Skin epidermis (tissue), 12 donors: ENCODE measurements around the gene SPO11.
"Not testable (repeated sequence)": the region's sequence is repeated elsewhere in the genome, so short reads cannot be mapped to it uniquely, and the experiment has no call there.

Source experiments
- H3K27ac ChIP-seq, 21 experiments: fragments of 200-600 bp; sonication (generic) in 11 of 21; one replicate each; pipeline ENCODE4 v1.5.0; 2020; ENCODE audit warnings: mild to moderate bottlenecking in 3 of 21, inconsistent platforms in 2 of 21, moderate library complexity in 2 of 21
- H3K4me3 ChIP-seq, 7 experiments: fragments of 200-600 bp; sonication (generic) in 2 of 7; one replicate each; pipeline ENCODE4 v1.5.0; 2020; ENCODE audit warnings: inconsistent platforms in 2 of 7, mild to moderate bottlenecking in 2 of 7, moderate library complexity in 1 of 7

SPO11 gene

GRCh38 chr20:57332105-57333089 lies 2.8 kb downstream of the SPO11 start:
- Histone ChIP-seq H3K4me3 (no peak overlapping the region), H3K27ac (no peak overlapping the region)

DNA sequence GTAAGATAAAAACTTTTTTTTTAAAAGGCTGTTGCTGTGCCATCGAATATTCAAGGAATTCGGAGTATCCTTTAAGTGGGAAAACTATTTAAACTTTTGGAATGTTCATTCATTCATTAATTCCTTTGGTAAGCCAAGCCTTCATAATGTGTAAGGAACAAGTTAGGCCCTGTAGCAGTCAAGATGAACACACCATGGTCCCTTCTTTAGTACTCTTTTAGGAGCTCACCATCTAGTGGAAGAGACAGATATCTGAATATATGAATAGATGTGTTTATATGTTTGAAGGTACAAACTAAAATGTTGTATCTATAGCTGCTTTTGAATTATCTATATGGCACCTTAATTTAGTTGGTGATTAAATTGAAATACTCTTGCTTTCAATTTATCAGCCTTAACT lies 5.8 kb downstream of the SPO11 start:
- H3K27ac ChIP-seq, result no peak overlapping the region
- no peak overlapping the region for H3K4me3 ChIP-seq

DNA sequence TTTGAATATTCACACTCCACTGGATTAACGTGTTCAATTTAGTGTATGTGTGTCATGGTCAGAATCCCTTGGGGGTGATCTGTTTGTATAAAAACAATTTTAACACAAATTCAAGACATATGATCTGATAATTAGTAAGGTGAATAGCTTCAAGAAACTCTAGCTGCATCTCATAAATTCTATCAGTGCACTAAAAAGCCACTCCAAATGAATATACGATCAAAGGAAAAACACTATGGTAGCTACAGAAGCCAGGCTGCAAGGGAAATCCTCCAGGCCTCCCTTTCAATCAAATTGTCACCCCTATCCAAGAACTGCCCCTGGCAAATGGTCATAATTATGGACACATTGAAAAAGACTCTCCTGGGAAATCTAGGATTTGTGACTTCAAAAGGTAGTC lies 12.1 kb downstream of the SPO11 start:
- H3K4me3 ChIP-seq, result no peak overlapping the region
- H3K27ac ChIP-seq, result no peak overlapping the region

- H3K4me3 ChIP-seq, result no peak overlapping the region
- H3K27ac ChIP-seq, result no peak overlapping the region
Measured at GRCh38 chr20:57342829-57343228, 13.2 kb downstream of the SPO11 start.

DNA sequence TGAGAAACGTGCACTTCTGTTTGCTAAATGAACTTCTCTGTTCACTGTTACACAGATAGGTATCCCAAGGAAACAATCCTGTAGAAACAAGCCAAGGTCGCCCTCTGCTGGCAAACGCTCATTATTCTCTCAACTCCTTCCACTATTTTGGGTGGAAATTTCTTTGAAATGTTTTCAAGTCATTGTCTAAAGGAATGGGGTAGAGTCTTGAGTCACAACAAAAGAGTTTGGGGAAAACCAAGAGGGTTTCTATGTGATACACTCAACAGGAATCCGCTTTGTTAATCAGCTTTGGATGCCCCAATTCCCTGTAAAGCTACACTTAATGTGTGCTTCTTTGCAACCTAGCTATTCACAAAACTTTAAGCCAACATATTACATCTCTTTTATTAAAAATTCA lies 16.9 kb downstream of the SPO11 start:
- H3K4me3 ChIP-seq, result no peak overlapping the region
- no peak overlapping the region for H3K27ac ChIP-seq

- Histone ChIP-seq H3K27ac (no peak overlapping the region), H3K4me3 (no peak overlapping the region)
Measured at GRCh38 chr20:57347393-57347792, 17.8 kb downstream of the SPO11 start.

DNA sequence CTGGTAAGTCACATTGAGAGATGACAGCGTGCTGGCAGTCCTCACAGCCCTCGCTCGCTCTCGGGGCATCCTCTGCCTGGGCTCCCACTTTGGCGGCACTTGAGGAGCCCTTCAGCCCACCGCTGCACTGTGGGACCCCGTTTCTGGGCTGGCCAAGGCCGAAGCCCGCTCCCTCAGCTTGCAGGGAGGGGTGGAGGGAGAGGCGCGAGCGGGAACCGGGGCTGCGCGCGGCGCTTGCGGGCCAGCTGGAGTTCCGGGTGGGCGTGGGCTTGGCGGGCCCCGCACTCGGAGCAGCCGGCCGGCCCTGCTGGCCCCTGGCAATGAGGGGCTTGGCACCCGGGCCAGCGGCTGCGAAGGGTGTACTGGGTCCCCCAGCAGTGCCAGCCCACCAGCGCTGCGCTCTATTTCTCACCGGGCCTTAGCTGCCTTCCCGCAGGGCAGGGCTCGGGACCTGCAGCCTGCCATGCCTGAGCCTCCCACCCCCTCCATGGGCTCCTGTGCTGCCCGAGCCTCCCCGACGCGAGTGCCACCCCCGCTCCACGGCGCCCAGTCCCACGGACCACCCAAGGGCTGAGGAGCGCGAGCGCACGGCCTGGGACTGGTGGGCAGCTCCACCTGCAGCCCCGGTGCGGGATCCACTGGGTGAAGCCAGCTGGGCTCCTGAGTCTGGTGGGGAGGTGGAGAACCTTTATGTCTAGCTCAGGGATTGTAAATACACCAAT lies 18.8 kb downstream of the SPO11 start:
- not testable (repeated sequence) for H3K27ac ChIP-seq, H3K4me3 ChIP-seq

DNA sequence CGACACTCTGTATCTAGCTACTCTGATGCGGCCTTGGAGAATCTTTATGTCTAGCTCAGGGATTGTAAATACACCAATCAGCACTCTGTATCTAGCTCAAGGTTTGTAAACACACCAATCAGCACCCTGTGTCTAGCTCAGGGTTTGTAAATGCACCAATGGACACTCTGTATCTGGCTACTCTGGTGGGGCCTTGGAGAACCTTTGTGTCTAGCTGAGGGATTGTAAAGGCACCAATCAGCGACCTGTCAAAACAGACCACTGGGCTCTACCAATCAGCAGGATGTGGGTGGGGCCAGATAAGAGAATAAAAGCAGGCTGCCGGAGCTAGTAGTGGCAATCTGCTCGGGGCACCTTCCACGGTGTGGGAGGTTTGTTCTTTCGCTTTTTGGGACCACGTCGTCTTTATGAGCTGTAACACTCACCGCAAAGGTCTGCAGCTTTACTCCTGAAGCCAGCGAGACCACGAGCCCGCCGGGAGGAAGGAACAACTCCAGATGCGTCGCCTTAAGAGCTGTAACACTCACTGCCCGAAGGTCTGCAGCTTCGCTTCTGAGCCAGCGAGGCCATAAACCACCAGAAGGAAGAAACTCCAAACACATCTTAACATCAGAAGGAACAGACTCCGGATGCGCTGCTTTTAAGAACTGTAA lies 19.4 kb downstream of the SPO11 start:
- H3K27ac ChIP-seq, H3K4me3 ChIP-seq: not testable (repeated sequence)

- Histone ChIP-seq H3K27ac (no peak overlapping the region), H3K4me3 (no peak overlapping the region)
Measured at GRCh38 chr20:57350081-57350710, 20.6 kb downstream of the SPO11 start.

DNA sequence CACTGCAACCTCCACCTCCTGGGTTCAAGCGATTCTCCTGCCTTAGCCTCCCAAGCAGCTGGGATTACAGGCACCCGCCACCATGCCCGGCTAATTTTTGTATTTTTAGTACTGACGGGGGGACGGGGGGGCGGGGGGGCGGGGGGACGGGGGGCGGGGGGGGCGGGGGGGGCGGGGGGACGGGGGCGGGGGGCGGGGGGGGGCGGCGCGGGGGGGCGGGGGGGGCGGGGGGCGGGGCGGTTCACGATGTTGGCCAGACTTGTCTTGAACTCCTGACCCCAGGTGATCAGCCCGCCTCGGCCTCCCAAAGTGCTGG lies 21.1 kb downstream of the SPO11 start:
- H3K27ac ChIP-seq, result peak overlapping the region in 19 of 21 experiments; percentile 44 to 96 (median 90)
- H3K4me3 ChIP-seq, result peak overlapping the region; percentile 63 to 99 (median 79)

- H3K4me3 ChIP-seq, result peak within 1 kb of the TSS; percentile 63 to 99 (median 79)
- peak within 1 kb of the TSS; percentile 44 to 96 (median 90) for H3K27ac ChIP-seq
Measured at GRCh38 chr20:57351042-57351783, 21.6 kb downstream of the SPO11 start, which contains the start of gene RAE1. TSS of gene RAE1 (plus strand) at chr20:57351255. CDS start at chr20:57354039, 2,784 bp downstream.

DNA sequence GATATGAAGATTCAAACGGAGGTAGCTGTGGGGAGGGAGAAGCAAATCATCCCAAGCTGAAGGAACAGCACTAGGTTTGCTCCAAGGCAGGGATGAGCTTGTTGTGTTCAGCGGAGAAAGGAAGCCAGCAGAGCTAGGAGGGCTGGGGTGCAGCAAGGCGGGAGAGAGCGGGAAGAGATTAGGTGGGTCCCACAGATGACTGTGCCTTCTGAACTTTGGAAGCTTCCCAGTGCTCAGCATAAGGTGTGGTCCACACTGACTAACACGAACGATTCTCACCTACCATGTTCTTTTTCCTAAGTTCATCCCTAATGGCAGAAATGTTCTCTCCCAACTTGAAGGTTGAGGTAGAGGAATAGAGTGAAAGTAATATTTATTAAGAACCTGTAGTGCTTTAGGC lies 22.7 kb downstream of the SPO11 start:
- peak overlapping the region in 3 of 7 experiments; percentile 63 to 79 (median 74) for H3K4me3 ChIP-seq
- H3K27ac ChIP-seq, result peak overlapping the region in 1 of 21 experiments; percentile 90

GRCh38 chr20:57353351-57353750 lies 23.7 kb downstream of the SPO11 start:
- Histone ChIP-seq H3K27ac (no peak overlapping the region), H3K4me3 (no peak overlapping the region)

GRCh38 chr20:57361517-57361916 lies 31.9 kb downstream of the SPO11 start:
- no peak overlapping the region for H3K4me3 ChIP-seq
- no peak overlapping the region for H3K27ac ChIP-seq

DNA sequence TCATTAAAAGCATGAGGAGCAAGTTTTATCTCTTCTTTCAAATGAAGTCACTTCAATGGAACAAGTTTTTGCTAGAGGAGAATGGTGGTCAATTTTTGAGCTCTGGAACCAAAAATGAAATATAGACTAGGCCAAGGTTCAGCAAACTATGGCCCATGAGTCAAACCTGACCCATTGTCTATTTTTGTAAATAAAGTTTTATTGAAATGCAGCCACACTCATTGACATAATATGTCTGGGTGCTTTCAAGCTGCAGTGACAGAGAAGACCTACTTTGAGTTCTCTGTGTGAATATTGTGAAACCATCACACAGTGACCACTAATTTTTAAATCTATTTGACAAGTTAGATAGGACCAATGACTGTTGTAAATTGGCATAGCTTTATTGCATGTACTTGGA lies 34.8 kb downstream of the SPO11 start:
- no peak overlapping the region for H3K4me3 ChIP-seq
- no peak overlapping the region for H3K27ac ChIP-seq

GRCh38 chr20:57369596-57369995 lies 40.0 kb downstream of the SPO11 start:
- H3K27ac ChIP-seq, result no peak overlapping the region
- H3K4me3 ChIP-seq, result no peak overlapping the region

GRCh38 chr20:57370316-57370715 lies 40.7 kb downstream of the SPO11 start:
- Histone ChIP-seq H3K4me3 (no peak overlapping the region), H3K27ac (no peak overlapping the region)

- no peak overlapping the region for H3K4me3 ChIP-seq
- no peak overlapping the region for H3K27ac ChIP-seq
Measured at GRCh38 chr20:57371363-57371762, 41.8 kb downstream of the SPO11 start.

- H3K27ac ChIP-seq, result no peak overlapping the region
- no peak overlapping the region for H3K4me3 ChIP-seq
Measured at GRCh38 chr20:57372157-57372556, 42.6 kb downstream of the SPO11 start.
